HG02852 (cell line): ENCODE data around the gene IL17RE.
"Not testable (repeated sequence)": the region's sequence is repeated elsewhere in the genome, so short reads cannot be mapped to it uniquely, and the experiment has no call there.

Experiments used
- ATAC-seq: cut with Tn5 transposase; IDR thresholded peaks from one replicate; pipeline ENCODE4 v1.9.1; 2021; ENCODE audit warnings: mild to moderate bottlenecking, moderate library complexity; ENCODE audit not compliant: unreplicated experiment

Gene IL17RE

GRCh38 chr3:9902372-9903237 is at the start of gene IL17RE:
Gene IL17RE (plus strand): TSS chr3:9902848. CDS start chr3:9902933, 85 bp downstream.
- ATAC-seq: no peak

- ATAC-seq: not testable (repeated sequence)
Observed at GRCh38 chr3:9854291-9854940, 48.2 kb upstream of the IL17RE start.

GRCh38 chr3:9855594-9855993 is 47.1 kb upstream of the IL17RE start:
- no peak for ATAC-seq

- no peak for ATAC-seq
Observed at GRCh38 chr3:9859530-9860025, 43.1 kb upstream of the IL17RE start.

GRCh38 chr3:9861201-9861600 is 41.4 kb upstream of the IL17RE start:
- ATAC-seq: no peak

GRCh38 chr3:9861626-9862130 is 41.0 kb upstream of the IL17RE start:
- ATAC-seq: no peak

- ATAC-seq: no peak
Observed at GRCh38 chr3:9862391-9863057, 40.1 kb upstream of the IL17RE start.

- no peak for ATAC-seq
Observed at GRCh38 chr3:9863058-9863772, 39.4 kb upstream of the IL17RE start.

- ATAC-seq: no peak
Observed at GRCh38 chr3:9864200-9864927, 38.3 kb upstream of the IL17RE start.

- not testable (repeated sequence) for ATAC-seq
Observed at GRCh38 chr3:9865125-9865637, 37.5 kb upstream of the IL17RE start.

GRCh38 chr3:9866639-9867038 is 36.0 kb upstream of the IL17RE start:
- no peak for ATAC-seq

- no peak for ATAC-seq
Observed at GRCh38 chr3:9867106-9867505, 35.5 kb upstream of the IL17RE start.

GRCh38 chr3:9869955-9870354 is 32.7 kb upstream of the IL17RE start:
- no peak for ATAC-seq

- ATAC-seq: no peak
Observed at GRCh38 chr3:9870978-9871377, 31.7 kb upstream of the IL17RE start.

- not testable (repeated sequence) for ATAC-seq
Observed at GRCh38 chr3:9872067-9872466, 30.6 kb upstream of the IL17RE start.

- no peak for ATAC-seq
Observed at GRCh38 chr3:9875448-9875847, 27.2 kb upstream of the IL17RE start.

- not testable (repeated sequence) for ATAC-seq
Observed at GRCh38 chr3:9876255-9876654, 26.4 kb upstream of the IL17RE start.

- no peak for ATAC-seq
Observed at GRCh38 chr3:9876991-9877390, 25.7 kb upstream of the IL17RE start.

- ATAC-seq: no peak
Observed at GRCh38 chr3:9878700-9879099, 23.9 kb upstream of the IL17RE start.
